ENCODE data around the gene SOX30. TPM values are rescaled to one million over a fixed set of nuclear protein-coding genes. Genes with fewer than 3 reads are reported as not detected.

SOX30 gene
- total and polyA plus RNA-seq, 2 donors (not counting 1 experiment from before 2014, with no cell fraction given) = 0.21 to 0.49 TPM

- peak overlapping the region; percentile 65 to 77 for H3K27ac ChIP-seq (ENCODE audit: low read length in 2 of 2)
- CTCF ChIA-PET = interaction anchor here (1.0 kb wide), 1 partner anchor 139 kb away, joined by 4 read pairs; no protein-coding TSS in a partner anchor
- no peak overlapping the region for H3K9ac ChIP-seq (ENCODE audit: low read length)
- no peaks in the 10 kb centered on the region for H3K9me3 Mint-ChIP-seq (ENCODE audit: insufficient read depth)
- no peak overlapping the region for H3K4me3 ChIP-seq (ENCODE audit: control extremely low read depth in 1 of 5, extremely low read depth in 1 of 5, insufficient read depth in 1 of 5, low read depth in 2 of 5, low read length in 4 of 5)
- H4K20me1 ChIP-seq (ENCODE audit: control insufficient read depth, insufficient read depth, low read length, poor library complexity, severe bottlenecking) = no peaks in the 10 kb centered on the region
- no peaks in the 10 kb centered on the region for H3K9me3 ChIP-seq (ENCODE audit: control extremely low read depth in 1 of 3, control insufficient read depth in 2 of 3, insufficient read depth in 1 of 3, low read length in 2 of 3)
- WGBS (ENCODE audit: insufficient coverage) = 73% methylated on average over 3 of the region's 12 CpGs
- peak overlapping the region; percentile 50 for H3K4me2 ChIP-seq (replicated peaks; ENCODE audit: low read depth, low read length, poor library complexity, severe bottlenecking)
- intact Hi-C loops (cut with micrococcal nuclease) = loop anchor here (2.0 kb wide), 2 partner anchors 63 to 101 kb away; no protein-coding TSS in a partner anchor
- peak overlapping the region; percentile 20 for H3K4me3 Mint-ChIP-seq
- H3K36me3 ChIP-seq (replicated peaks in 1 of 2; ENCODE audit: control extremely low read depth in 1 of 2, control insufficient read depth in 1 of 2, extremely low read depth in 1 of 2, insufficient read depth in 2 of 2, low read length in 1 of 2) = no peaks in the 10 kb centered on the region
- H3K27me3 Mint-ChIP-seq = no peaks in the 10 kb centered on the region
- peaks cover 73% of the 10 kb centered on the region for H3K4me1 Mint-ChIP-seq
- POLR2A ChIA-PET = interaction anchor here (0.6 to 0.7 kb wide), 2 partner anchors 74 to 169 kb away, joined by 3 read pairs; no protein-coding TSS in a partner anchor
- H3K27me3 ChIP-seq (replicated peaks in 1 of 4; ENCODE audit: control extremely low read depth in 1 of 4, control insufficient read depth in 3 of 4, insufficient read depth in 4 of 4, low read length in 3 of 4) = no peaks in the 10 kb centered on the region
- H3K79me2 ChIP-seq (ENCODE audit: control insufficient read depth, insufficient read depth, low read length) = peaks cover 2% of the 10 kb centered on the region
- ATAC-seq (ENCODE audit: low read depth) (peak; percentile 14), DNase-seq (peak; percentile 38)
- TF ChIP-seq EZH2 (IDR thresholded peaks at IDR 0.05; ENCODE audit: borderline replicate concordance, insufficient read depth, low read depth, low read length, poor library complexity, severe bottlenecking) = no peak
- no peak for TF ChIP-seq CTCF (IDR thresholded peaks at IDR 0.05)
- peak overlapping the region; percentile 81 for H3K27ac Mint-ChIP-seq
- peaks cover 71 to 73% of the 10 kb centered on the region in 2 donors for H3K4me1 ChIP-seq (ENCODE audit: control insufficient read depth in 2 of 2, insufficient read depth in 2 of 2, low read length in 2 of 2)
- no peak overlapping the region for H2AFZ ChIP-seq (ENCODE audit: insufficient read depth, low read depth, low read length, poor library complexity, severe bottlenecking)
Observed at GRCh38 chr5:157603333-157604190, 48.7 kb downstream of the SOX30 start.

- DNase-seq (peak; percentile 84), ATAC-seq (ENCODE audit: low read depth) (peak; percentile 75)
- H3K27ac Mint-ChIP-seq = peak overlapping the region; percentile 81
- H2AFZ ChIP-seq (ENCODE audit: insufficient read depth, low read depth, low read length, poor library complexity, severe bottlenecking) = peak overlapping the region; percentile 3
- ChIA-PET POLR2A (no interaction called here), CTCF (no interaction called here)
- H3K27me3 Mint-ChIP-seq = no peaks in the 10 kb centered on the region
- TF ChIP-seq EZH2 (IDR thresholded peaks at IDR 0.05; ENCODE audit: borderline replicate concordance, insufficient read depth, low read depth, low read length, poor library complexity, severe bottlenecking) = no peak
- no peak for TF ChIP-seq CTCF (IDR thresholded peaks at IDR 0.05)
- peaks cover 71 to 74% of the 10 kb centered on the region in 2 donors for H3K4me1 ChIP-seq (ENCODE audit: control insufficient read depth in 2 of 2, insufficient read depth in 2 of 2, low read length in 2 of 2)
- H3K27me3 ChIP-seq (replicated peaks in 1 of 4; ENCODE audit: control extremely low read depth in 1 of 4, control insufficient read depth in 3 of 4, insufficient read depth in 4 of 4, low read length in 3 of 4) = no peaks in the 10 kb centered on the region
- peaks cover 75% of the 10 kb centered on the region for H3K4me1 Mint-ChIP-seq
- H3K9ac ChIP-seq (ENCODE audit: low read length) = no peak overlapping the region
- peaks cover 0 to 4% (median 0%) of the 10 kb centered on the region in 3 donors for H3K9me3 ChIP-seq (ENCODE audit: control extremely low read depth in 1 of 3, control insufficient read depth in 2 of 3, insufficient read depth in 1 of 3, low read length in 2 of 3)
- no peaks in the 10 kb centered on the region for H3K9me3 Mint-ChIP-seq (ENCODE audit: insufficient read depth)
- peak overlapping the region; percentile 50 for H3K4me2 ChIP-seq (replicated peaks; ENCODE audit: low read depth, low read length, poor library complexity, severe bottlenecking)
- H3K4me3 Mint-ChIP-seq = peak overlapping the region; percentile 21
- intact Hi-C loops (cut with micrococcal nuclease) = loop anchor here (1.0 to 2.0 kb wide), 3 partner anchors 9 to 100 kb away; no protein-coding TSS in a partner anchor
- no peaks in the 10 kb centered on the region for H3K36me3 ChIP-seq (replicated peaks in 1 of 2; ENCODE audit: control extremely low read depth in 1 of 2, control insufficient read depth in 1 of 2, extremely low read depth in 1 of 2, insufficient read depth in 2 of 2, low read length in 1 of 2)
- WGBS (ENCODE audit: insufficient coverage) = 0% methylated on average over 3 of the region's 4 CpGs
- peak overlapping the region in 1 of 5 experiments; percentile 9 for H3K4me3 ChIP-seq (ENCODE audit: control extremely low read depth in 1 of 5, extremely low read depth in 1 of 5, insufficient read depth in 1 of 5, low read depth in 2 of 5, low read length in 4 of 5)
- no peaks in the 10 kb centered on the region for H4K20me1 ChIP-seq (ENCODE audit: control insufficient read depth, insufficient read depth, low read length, poor library complexity, severe bottlenecking)
- H3K79me2 ChIP-seq (ENCODE audit: control insufficient read depth, insufficient read depth, low read length) = no peaks in the 10 kb centered on the region
- peak overlapping the region; percentile 65 to 77 for H3K27ac ChIP-seq (ENCODE audit: low read length in 2 of 2)
Observed at GRCh38 chr5:157602505-157602904, 49.7 kb downstream of the SOX30 start.
